Astrocyte (in vitro differentiated cells and primary cell): ENCODE data around the gene ERG.

Experiments
- CTCF ChIP-seq: IDR thresholded peaks from 2 replicates; pipeline ENCODE4 v1.5.1; 2011; ENCODE audit warnings: low read depth, mild to moderate bottlenecking, inconsistent platforms, low read length, moderate library complexity; ENCODE audit not compliant: insufficient read depth
- EZH2 ChIP-seq: IDR thresholded peaks from 2 replicates; pipeline ENCODE4 v1.6.1; 2012; ENCODE audit warnings: mild to moderate bottlenecking, low read length, inconsistent platforms; ENCODE audit not compliant: insufficient read depth

GRCh38 chr21:38488640-38489270, 9.5 kb downstream of the ERG start:
- TF ChIP-seq EZH2: no peak
- no peak for TF ChIP-seq CTCF
